GM12878 (cell line): ENCODE results near the gene IL21. TPM values are rescaled to one million over a fixed set of nuclear protein-coding genes. Genes with fewer than 3 reads are reported as not detected.

ENCODE experiments used
- ATAC-seq: fragments of 200-7000 bp; cut with Tn5 transposase; 3 replicates; pipeline ENCODE4 v1.9.1; 2020; ENCODE audit warnings: mild to moderate bottlenecking, moderate library complexity
- BruUV-seq: library from RNA; stranded (reverse); fragments of 400-500 nt; replicated peaks from 2 replicates; lab custom pipeline; 2021; lab: Mats Ljungman, UMichigan
- CTCF ChIA-PET: fragments of 300-600 bp; sonication (Branson Sonifier 250); formaldehyde crosslinking; extraction: SDS; loops from one replicate; lab custom pipeline; 2021; ENCODE audit warnings: inconsistent platforms; lab: Yijun Ruan, JAX
- POLR2A ChIA-PET: fragments of 350-600 bp; formaldehyde crosslinking; extraction: SDS; loops from one replicate; lab custom pipeline; 2021; ENCODE audit warnings: inconsistent platforms; lab: Charles Lee
- RAD21 ChIA-PET: fragments of 300-600 bp; sonication (Branson Sonifier 250); formaldehyde crosslinking; loops from one replicate; lab custom pipeline; 2023; ENCODE audit warnings: antibody characterized with exemption; ENCODE audit not compliant: unreplicated experiment; lab: Charles Lee
- SMC1A ChIA-PET: fragments of 300-600 bp; sonication (Branson Sonifier 250); formaldehyde crosslinking; loops from one replicate; lab custom pipeline; 2023; ENCODE audit not compliant: unreplicated experiment, uncharacterized antibody; lab: Charles Lee
- DNase-seq: peaks from one replicate; pipeline ENCODE4 v3.0.0-alpha.2; 2011; ENCODE audit warnings: low read depth, low spot score
- FAIRE-seq: peaks from 3 replicates; lab custom pipeline; 2011; peaks lifted over from hg19 to GRCh38; lab: Jason Lieb, UNC
- H2AFZ ChIP-seq: 2 replicates; pipeline ENCODE4 v1.6.0; 2011; ENCODE audit warnings: low read depth, low read length, control low read depth; ENCODE audit not compliant: control insufficient read depth
- H3K27ac ChIP-seq: 2 replicates; pipeline ENCODE4 v1.5.1; 2011; ENCODE audit warnings: control low read depth; ENCODE audit not compliant: control insufficient read depth, insufficient read depth
- H3K27me3 ChIP-seq, 2 experiments: replicated peaks in 1 of 2; 2 replicates each; pipeline versions ENCODE4 v1.6.0 to v1.6.1; 2011; ENCODE audit warnings: low read length in 1 of 2; ENCODE audit not compliant: control insufficient read depth in 2 of 2, insufficient read depth in 2 of 2
- H3K36me3 ChIP-seq, 2 experiments: 2 replicates each; pipeline ENCODE4 v1.5.1; 2011; ENCODE audit warnings: low read length in 1 of 2; ENCODE audit not compliant: control insufficient read depth in 2 of 2, insufficient read depth in 2 of 2
- H3K4me1 ChIP-seq: 2 replicates; pipeline ENCODE4 v1.6.1; 2011; ENCODE audit warnings: mild to moderate bottlenecking, low read length, moderate library complexity, mixed read lengths; ENCODE audit not compliant: control insufficient read depth, insufficient read depth
- H3K4me2 ChIP-seq: 2 replicates; pipeline ENCODE4 v1.6.0; 2011; ENCODE audit warnings: control low read depth; ENCODE audit not compliant: control insufficient read depth, insufficient read depth
- H3K4me3 ChIP-seq: fragments of 200-600 bp; sonication (generic); 2 replicates; pipeline ENCODE4 v1.5.1; 2016
- H3K79me2 ChIP-seq: 2 replicates; pipeline ENCODE4 v1.6.0; 2011; ENCODE audit warnings: low read length; ENCODE audit not compliant: control insufficient read depth, insufficient read depth
- H3K9ac ChIP-seq: 2 replicates; pipeline ENCODE4 v1.8.0; 2011; ENCODE audit warnings: low read length, control low read depth, mixed read lengths; ENCODE audit not compliant: control insufficient read depth, insufficient read depth
- H3K9me3 ChIP-seq: replicated peaks from 3 replicates; pipeline ENCODE4 v1.5.1; 2011; ENCODE audit warnings: mild to moderate bottlenecking, low read length; ENCODE audit not compliant: control insufficient read depth, insufficient read depth
- H4K20me1 ChIP-seq: 2 replicates; pipeline ENCODE4 v1.6.0; 2011; ENCODE audit not compliant: control insufficient read depth, insufficient read depth
- BHLHE40 ChIP-seq, 2 experiments: fragments of 450-650 bp in 1 of 2; IDR thresholded peaks; 2 replicates each; pipeline ENCODE4 v1.6.1; 2011 to 2017; ENCODE audit warnings: low read depth in 2 of 2, borderline replicate concordance in 1 of 2, improper control_type of control experiment in 1 of 2, low read length in 1 of 2, mild to moderate bottlenecking in 1 of 2
- DPF2 ChIP-seq: fragments of 450-650 bp; IDR thresholded peaks from 2 replicates; pipeline ENCODE4 v1.6.1; 2017; ENCODE audit warnings: mild to moderate bottlenecking
- EED ChIP-seq: sonication (generic); IDR thresholded peaks from 2 replicates; pipeline ENCODE4 v1.6.1; 2016; ENCODE audit warnings: antibody characterized with exemption, low read depth
- FOXM1 ChIP-seq: IDR thresholded peaks from 2 replicates; pipeline ENCODE4 v1.6.1; 2012; ENCODE audit warnings: low read depth, mild to moderate bottlenecking, inconsistent platforms, low read length, moderate library complexity
- GATAD2B ChIP-seq: fragments of 450-650 bp; conservative IDR thresholded peaks from 2 replicates; pipeline ENCODE4 v1.6.1; 2017; ENCODE audit warnings: low read depth, mild to moderate bottlenecking, moderate library complexity
- HDGF ChIP-seq: fragments of 450-650 bp; IDR thresholded peaks from 2 replicates; pipeline ENCODE4 v1.6.1; 2016; ENCODE audit warnings: antibody characterized with exemption
- IKZF1 ChIP-seq: fragments of 450-650 bp; conservative IDR thresholded peaks from 2 replicates; pipeline ENCODE4 v1.6.1; 2017; ENCODE audit warnings: antibody characterized with exemption, mild to moderate bottlenecking
- IRF4 ChIP-seq: IDR thresholded peaks from 2 replicates; pipeline ENCODE4 v1.6.1; 2011; ENCODE audit warnings: low read depth, low read length
- JUNB ChIP-seq: IDR thresholded peaks from 2 replicates; pipeline ENCODE4 v1.6.1; 2016; ENCODE audit warnings: antibody characterized with exemption, mild to moderate bottlenecking
- LARP7 ChIP-seq: fragments of 450-650 bp; IDR thresholded peaks from 2 replicates; pipeline ENCODE4 v1.6.1; 2017; ENCODE audit warnings: mild to moderate bottlenecking
- MYC ChIP-seq: IDR thresholded peaks from 2 replicates; pipeline ENCODE4 v1.6.1; 2011; ENCODE audit warnings: mild to moderate bottlenecking, low read length, moderate library complexity, inconsistent platforms; ENCODE audit not compliant: insufficient read depth, insufficient replicate concordance, insufficient read length, severe bottlenecking
- NFXL1 ChIP-seq: fragments of 450-650 bp; IDR thresholded peaks from 2 replicates; pipeline ENCODE4 v1.6.1; 2017; ENCODE audit warnings: antibody characterized with exemption, mild to moderate bottlenecking, borderline replicate concordance
- PAX5 ChIP-seq: IDR thresholded peaks from 2 replicates; pipeline ENCODE4 v1.6.1; 2011; ENCODE audit warnings: low read depth, low read length, borderline replicate concordance
- SPI1 ChIP-seq: IDR thresholded peaks from 2 replicates; pipeline ENCODE4 v1.6.1; 2011; ENCODE audit warnings: low read depth, mild to moderate bottlenecking, low read length, moderate library complexity, borderline replicate concordance; ENCODE audit not compliant: insufficient read depth
- SREBF1 ChIP-seq: IDR thresholded peaks from 2 replicates; pipeline ENCODE4 v1.6.1; 2012; ENCODE audit warnings: mild to moderate bottlenecking, low read length
- SREBF2 ChIP-seq: IDR thresholded peaks from 2 replicates; pipeline ENCODE4 v1.6.1; 2012; ENCODE audit warnings: mild to moderate bottlenecking, low read length
- STAT1 ChIP-seq: fragments of 450-650 bp; conservative IDR thresholded peaks from 2 replicates; pipeline ENCODE4 v1.6.1; 2014; ENCODE audit warnings: antibody characterized with exemption, mild to moderate bottlenecking
- STAT3 ChIP-seq: IDR thresholded peaks from 2 replicates; pipeline ENCODE4 v1.6.1; 2011; ENCODE audit warnings: low read depth, low read length, improper control_type of control experiment
- ZNF217 ChIP-seq: fragments of 450-650 bp; IDR thresholded peaks from 2 replicates; pipeline ENCODE4 v1.6.1; 2017; ENCODE audit warnings: antibody characterized with exemption, mild to moderate bottlenecking
- WGBS: methylation state at CpG from one replicate; pipeline ENCODE4 v1.1.6; 2016; ENCODE audit warnings: low lambda C conversion rate; ENCODE audit not compliant: insufficient replicate concordance, insufficient coverage; ENCODE audit errors: missing lambda C conversion rate; 5-methylcytosine and 5-hydroxymethylcytosine counted together
- in situ Hi-C: fragments of 300-500 bp; cut with MboI; formaldehyde crosslinking; loops from 9 replicates; pipeline ENCODE4 v1.14.3; 2018; ENCODE audit warnings: mixed read lengths
- intact Hi-C: fragments of 100-400 bp; cut with micrococcal nuclease; formaldehyde crosslinking; loops from one replicate; pipeline ENCODE4 v1.14.2; 2022; ENCODE audit not compliant: unreplicated experiment
- polyA plus RNA-seq, 11 experiments: library from polyadenylated mRNA; depleted of rRNA in 4 of 11; unstranded in 6 of 11; stranded (reverse) in 5 of 11; fragments of >200 nt; fragmentation: Nextera tagmentation in 4 of 11; fragmentation: Illumina TruSeq in 1 of 11; extraction: Ambion mirVana in 4 of 11; extraction: Trizol in 1 of 11; gene quantifications; 1 replicate in 1 of 11; 2 replicates in 10 of 11; pipeline versions ENCODE4 v1.2.1 to v1.2.3, GENCODE V29; 2011 to 2016; ENCODE audit warnings: inconsistent platforms in 2 of 11, missing spikeins in 2 of 11, low read depth in 1 of 11
- total RNA-seq, 4 experiments: library from RNA; depleted of rRNA in 3 of 4; stranded (reverse); fragments of >200 nt in 3 of 4; fragmentation: Illumina TruSeq in 1 of 4; extraction: Trizol in 1 of 4; gene quantifications; 2 replicates each; pipeline versions ENCODE4 v1.2.1 to v1.2.3, GENCODE V29; 2013 to 2021
- TF ChIP-seq, protein P1 (sequence below): fragments of 450-650 bp; IDR thresholded peaks from 2 replicates; pipeline ENCODE4 v1.6.1; 2016; ENCODE audit warnings: mild to moderate bottlenecking
- TF ChIP-seq, protein P2 (sequence below): IDR thresholded peaks from 2 replicates; pipeline ENCODE4 v1.6.1; 2012; ENCODE audit warnings: low read length, inconsistent platforms

Gene IL21
- total and polyA plus RNA-seq, 10 of the 15 experiments (the other 5 are each of a cell fraction or from before 2014, with no cell fraction given), result not detected

DNA sequence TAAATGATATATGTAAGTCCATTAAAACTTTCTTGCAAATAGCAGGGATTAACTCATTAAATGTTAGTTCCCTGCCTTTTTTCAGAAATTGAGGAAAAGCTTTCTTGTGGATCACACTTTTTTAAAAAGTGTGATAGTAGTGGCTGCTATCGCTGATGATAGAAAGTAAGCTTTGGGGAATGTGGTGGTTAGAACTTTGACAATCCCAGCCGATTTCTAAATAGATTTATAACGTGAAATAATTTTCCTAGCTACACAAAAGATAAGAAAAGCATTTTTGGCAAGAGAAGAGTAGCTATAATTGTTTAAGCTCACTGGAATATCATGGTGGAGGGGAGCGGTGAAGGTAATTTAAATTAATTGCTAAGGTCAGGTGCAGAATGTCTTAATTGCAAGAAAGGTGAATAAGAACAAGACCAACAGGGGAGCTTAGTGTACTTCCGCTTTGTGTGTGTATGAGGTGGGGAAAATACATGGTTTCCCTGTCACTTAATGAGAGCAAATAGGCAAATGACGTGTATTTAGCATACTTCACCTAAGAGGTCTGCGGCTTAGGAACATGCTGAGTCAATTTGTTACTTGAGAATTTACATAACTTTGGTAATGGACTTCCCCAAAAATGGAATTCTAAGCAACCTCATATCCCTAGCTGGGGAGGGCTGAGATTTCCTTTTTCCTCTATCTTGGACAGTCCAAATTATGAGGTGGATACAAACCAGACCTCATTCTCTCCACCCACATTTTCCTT is 11.7 kb upstream of the IL21 start:
- in situ Hi-C loops, result no loop called here
- Histone ChIP-seq H3K36me3 (no peaks in the 10 kb centered on the region), H2AFZ (no peak overlapping the region), H3K9ac (no peak overlapping the region), H3K79me2 (no peaks in the 10 kb centered on the region), H3K27ac (no peak overlapping the region), H3K4me1 (peaks cover 25% of the 10 kb centered on the region), H3K27me3 (no peaks in the 10 kb centered on the region), H3K4me2 (no peak overlapping the region), H4K20me1 (no peaks in the 10 kb centered on the region), H3K4me3 (no peak overlapping the region), H3K9me3 (no peaks in the 10 kb centered on the region; the same call in 2 of the 3 replicates)
- POLR2A ChIA-PET, result no interaction called here
- FAIRE-seq (peak; percentile 18), ATAC-seq (peak; percentile 76), DNase-seq (peak; percentile 48)
- under 1% methylated on average over 7 of the region's 7 CpGs for WGBS
- SMC1A ChIA-PET, result interaction anchor here (0.9 to 1.9 kb wide), 8 partner anchors 9 to 100 kb away, joined by 3 to 9 read pairs (median 3); partner anchors contain the start of gene BBS12
- CTCF ChIA-PET, result interaction anchor here (0.8 to 1.2 kb wide), 2 partner anchors 26 to 85 kb away, joined by 3 to 4 read pairs; no protein-coding TSS in a partner anchor
- intact Hi-C loops, result loop anchor here (10.0 kb wide), 1 partner anchor 192 kb away; the partner anchor contains the start of gene FGF2
- RAD21 ChIA-PET, result interaction anchor here (0.7 kb wide), 1 partner anchor 19 kb away, joined by 3 read pairs; no protein-coding TSS in a partner anchor
- BruUV-seq, result no TSS peak
- TF ChIP-seq DPF2, result peak; percentile 77; the same call in 1 of the 2 replicates
- TF ChIP-seq, protein P1, sequence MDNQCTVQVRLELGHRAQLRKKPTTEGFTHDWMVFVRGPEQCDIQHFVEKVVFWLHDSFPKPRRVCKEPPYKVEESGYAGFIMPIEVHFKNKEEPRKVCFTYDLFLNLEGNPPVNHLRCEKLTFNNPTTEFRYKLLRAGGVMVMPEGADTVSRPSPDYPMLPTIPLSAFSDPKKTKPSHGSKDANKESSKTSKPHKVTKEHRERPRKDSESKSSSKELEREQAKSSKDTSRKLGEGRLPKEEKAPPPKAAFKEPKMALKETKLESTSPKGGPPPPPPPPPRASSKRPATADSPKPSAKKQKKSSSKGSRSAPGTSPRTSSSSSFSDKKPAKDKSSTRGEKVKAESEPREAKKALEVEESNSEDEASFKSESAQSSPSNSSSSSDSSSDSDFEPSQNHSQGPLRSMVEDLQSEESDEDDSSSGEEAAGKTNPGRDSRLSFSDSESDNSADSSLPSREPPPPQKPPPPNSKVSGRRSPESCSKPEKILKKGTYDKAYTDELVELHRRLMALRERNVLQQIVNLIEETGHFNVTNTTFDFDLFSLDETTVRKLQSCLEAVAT, result no peak
- no peak for TF ChIP-seq SREBF2
- peak; percentile 59; the same call in 1 of the 2 replicates for TF ChIP-seq GATAD2B
- no peak for TF ChIP-seq HDGF
- TF ChIP-seq SREBF1, result peak; percentile 60; the same call in 1 of the 2 replicates
- peak; percentile 61; the same call in 1 of the 2 replicates for TF ChIP-seq EED
- 0 out of 2 replicates have a peak, but pooled peaks have one; percentile 32 for TF ChIP-seq STAT3
- TF ChIP-seq BHLHE40 (IDR thresholded peaks at IDR 0.05; ENCODE audit: borderline replicate concordance in 1 of 2, low read depth in 2 of 2, low read length in 1 of 2), result peak; percentile 75 to 82; a peak in 3 of 4 replicates
- TF ChIP-seq FOXM1, result peak; percentile 57; the same call in 1 of the 2 replicates
- no peak for TF ChIP-seq NFXL1
- TF ChIP-seq, protein P2, sequence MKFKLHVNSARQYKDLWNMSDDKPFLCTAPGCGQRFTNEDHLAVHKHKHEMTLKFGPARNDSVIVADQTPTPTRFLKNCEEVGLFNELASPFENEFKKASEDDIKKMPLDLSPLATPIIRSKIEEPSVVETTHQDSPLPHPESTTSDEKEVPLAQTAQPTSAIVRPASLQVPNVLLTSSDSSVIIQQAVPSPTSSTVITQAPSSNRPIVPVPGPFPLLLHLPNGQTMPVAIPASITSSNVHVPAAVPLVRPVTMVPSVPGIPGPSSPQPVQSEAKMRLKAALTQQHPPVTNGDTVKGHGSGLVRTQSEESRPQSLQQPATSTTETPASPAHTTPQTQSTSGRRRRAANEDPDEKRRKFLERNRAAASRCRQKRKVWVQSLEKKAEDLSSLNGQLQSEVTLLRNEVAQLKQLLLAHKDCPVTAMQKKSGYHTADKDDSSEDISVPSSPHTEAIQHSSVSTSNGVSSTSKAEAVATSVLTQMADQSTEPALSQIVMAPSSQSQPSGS, result peak; percentile 76; the same call in 1 of the 2 replicates
- TF ChIP-seq LARP7, result no peak
- TF ChIP-seq IRF4, result peak; percentile 69; the same call in 1 of the 2 replicates
- peak; percentile 58; the same call in 1 of the 2 replicates for TF ChIP-seq SPI1
- TF ChIP-seq ZNF217, result peak; percentile 96
- peak; percentile 82 for TF ChIP-seq JUNB
- TF ChIP-seq STAT1, result no peak
- TF ChIP-seq MYC, result no peak
- TF ChIP-seq IKZF1, result peak; percentile 88
- peak; percentile 74; the same call in 1 of the 2 replicates for TF ChIP-seq PAX5
